ENCODE measurements around the gene SLIT3.

DNA sequence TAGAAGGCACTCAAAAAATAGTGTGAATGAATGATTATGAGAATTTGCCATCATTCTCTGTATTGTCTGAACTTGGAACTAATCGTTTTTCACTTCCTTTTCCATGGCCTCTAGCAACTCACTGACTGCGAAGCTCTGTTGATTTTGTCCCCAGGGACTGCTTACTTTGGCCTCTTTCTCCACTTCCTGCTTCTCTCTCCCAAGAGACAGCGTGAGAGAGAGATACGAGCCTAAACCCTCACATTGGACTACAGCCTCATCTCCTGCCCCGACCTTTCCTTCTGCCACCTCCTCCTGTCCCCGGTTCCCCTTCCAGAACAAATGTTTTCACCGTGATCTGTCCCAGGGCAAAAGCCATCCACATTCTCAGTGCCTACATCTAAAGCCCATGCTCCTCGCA, 421.0 kb downstream of the SLIT3 start:
- TF ChIP-seq L3MBTL2 (conservative IDR thresholded peaks at IDR 0.05) (no peak), ZNF384 (IDR thresholded peaks at IDR 0.05) (no peak), SP1 (IDR thresholded peaks at IDR 0.05) (no peak), LEF1 (IDR thresholded peaks at IDR 0.05; ENCODE audit: borderline replicate concordance) (no peak), FOXM1 (IDR thresholded peaks at IDR 0.05; ENCODE audit: borderline replicate concordance) (no peak), TARDBP (IDR thresholded peaks at IDR 0.05) (no peak), FOXA1 (IDR thresholded peaks at IDR 0.05) (no peak), BHLHE40 (IDR thresholded peaks at IDR 0.05; ENCODE audit: borderline replicate concordance) (no peak), ELF4 (IDR thresholded peaks at IDR 0.05) (no peak), SUZ12 (IDR thresholded peaks at IDR 0.05) (no peak), FOXK2 (IDR thresholded peaks at IDR 0.05) (no peak), HDGF (IDR thresholded peaks at IDR 0.05; ENCODE audit: borderline replicate concordance) (no peak)
